Skin epidermis (tissue), 12 donors: ENCODE results near the gene COG2.
"Not testable (repeated sequence)": the region's sequence is repeated elsewhere in the genome, so short reads cannot be mapped to it uniquely, and the experiment has no call there.

Source experiments
- H3K27ac ChIP-seq, 21 experiments: fragments of 200-600 bp; sonication (generic) in 11 of 21; one replicate each; pipeline ENCODE4 v1.5.0; 2020; ENCODE audit warnings: mild to moderate bottlenecking in 3 of 21, inconsistent platforms in 2 of 21, moderate library complexity in 2 of 21
- H3K4me3 ChIP-seq, 7 experiments: fragments of 200-600 bp; sonication (generic) in 2 of 7; one replicate each; pipeline ENCODE4 v1.5.0; 2020; ENCODE audit warnings: inconsistent platforms in 2 of 7, mild to moderate bottlenecking in 2 of 7, moderate library complexity in 1 of 7

Gene COG2

DNA sequence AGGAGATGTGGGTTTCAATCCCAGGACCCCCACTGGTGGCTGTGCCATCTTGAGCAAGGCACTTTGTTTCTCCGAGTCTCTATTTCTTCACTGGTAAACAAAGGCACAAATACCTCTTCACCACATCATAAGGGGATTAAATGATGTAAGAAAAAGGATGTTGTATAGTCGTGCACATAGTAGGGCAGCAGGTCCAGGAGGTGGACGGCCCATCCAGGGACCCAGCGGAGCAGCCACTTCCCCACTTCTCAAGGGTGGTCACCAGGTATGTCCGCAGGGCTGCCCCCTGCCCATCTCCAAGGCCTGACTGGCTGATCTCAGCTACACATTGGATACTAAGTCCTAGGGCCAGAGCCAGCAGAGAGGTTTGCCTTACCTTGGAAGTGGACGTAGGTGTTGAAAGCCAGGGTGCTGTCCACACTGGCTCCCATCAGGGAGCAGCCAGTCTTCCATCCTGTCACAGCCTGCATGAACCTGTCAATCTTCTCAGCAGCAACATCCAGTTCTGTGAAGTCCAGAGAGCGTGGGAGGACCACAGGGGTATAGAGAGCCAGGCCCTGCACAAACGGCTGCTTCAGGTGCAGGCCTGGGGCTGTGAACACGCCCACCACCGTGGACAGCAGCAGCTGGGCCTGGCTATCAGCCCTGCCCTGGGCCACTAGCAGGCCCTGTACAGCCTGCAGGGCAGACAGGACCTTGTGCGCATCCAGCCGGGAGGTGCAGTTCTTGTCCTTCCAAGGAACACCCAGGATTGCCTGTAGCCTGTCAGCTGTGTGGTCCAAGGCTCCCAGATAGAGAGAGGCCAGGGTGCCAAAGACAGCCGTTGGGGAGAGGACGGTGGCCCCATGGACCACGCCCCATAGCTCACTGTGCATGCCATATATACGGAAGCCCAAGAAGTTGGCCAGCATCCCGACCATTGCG lies 67.6 kb downstream of the COG2 start:
- no peak overlapping the region for H3K4me3 ChIP-seq
- H3K27ac ChIP-seq = no peak overlapping the region

GRCh38 chr1:230710543-230710904 lies 68.2 kb downstream of the COG2 start:
- H3K27ac ChIP-seq = no peak overlapping the region

GRCh38 chr1:230711245-230711644 lies 69.0 kb downstream of the COG2 start:
- H3K4me3 ChIP-seq = no peak overlapping the region
- H3K27ac ChIP-seq = no peak overlapping the region

More at GRCh38 chr1:230710543-230710904, 68.2 kb downstream of the COG2 start:
- no peak overlapping the region for H3K4me3 ChIP-seq

GRCh38 chr1:230712470-230712942 lies 70.2 kb downstream of the COG2 start:
- H3K27ac ChIP-seq = no peak overlapping the region
- H3K4me3 ChIP-seq = no peak overlapping the region

- Histone ChIP-seq H3K27ac (no peak overlapping the region), H3K4me3 (no peak overlapping the region)
Observed at GRCh38 chr1:230713138-230713537, 70.9 kb downstream of the COG2 start.

DNA sequence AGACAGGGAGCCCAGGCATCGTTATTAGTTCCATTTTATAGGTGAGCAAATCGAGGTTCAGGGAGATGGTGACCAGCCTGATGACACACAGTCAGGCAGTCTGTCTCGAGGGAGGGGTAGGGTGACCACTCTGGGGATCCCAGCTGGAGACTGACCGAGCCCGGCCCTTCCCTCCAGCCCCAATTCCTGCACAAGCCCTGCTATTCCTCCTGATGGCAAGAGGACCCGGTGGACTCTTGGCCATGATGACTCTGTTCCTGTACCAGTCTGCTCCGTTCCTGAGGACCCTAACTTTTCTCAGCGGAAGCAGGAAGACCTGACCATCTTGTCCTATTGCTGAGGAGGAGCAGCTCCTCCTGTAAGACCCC lies 71.2 kb downstream of the COG2 start:
- H3K27ac ChIP-seq = no peak overlapping the region
- H3K4me3 ChIP-seq = no peak overlapping the region

GRCh38 chr1:230713915-230714764 lies 71.9 kb downstream of the COG2 start, which contains the start of gene AGT:
Gene AGT, minus strand, starts transcription at chr1:230714122. Its CDS starts 3,299 bp downstream, at chr1:230710823.
- no peak within 1 kb of the TSS for H3K27ac ChIP-seq
- no peak within 1 kb of the TSS for H3K4me3 ChIP-seq

DNA sequence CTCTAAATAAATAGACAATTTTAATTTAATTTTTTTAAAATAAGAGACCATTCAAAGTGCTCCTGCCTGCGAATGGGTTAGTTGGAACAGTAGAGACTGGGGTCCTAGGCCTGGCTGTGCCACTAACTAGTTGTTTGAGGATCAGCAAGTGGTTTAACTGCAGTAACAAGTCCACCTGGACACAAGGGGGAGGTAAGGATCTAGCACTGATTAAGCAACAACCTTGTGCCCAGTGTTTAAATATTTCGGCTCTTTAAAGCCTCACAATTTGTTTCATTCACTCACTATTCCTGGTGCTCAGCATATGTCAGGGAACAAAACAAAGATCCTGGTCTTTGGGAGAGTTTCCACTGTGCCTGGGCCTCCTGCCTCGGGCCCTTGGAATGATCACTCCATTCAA lies 73.2 kb downstream of the COG2 start:
- H3K4me3 ChIP-seq = no peak overlapping the region
- H3K27ac ChIP-seq = no peak overlapping the region

GRCh38 chr1:230716453-230716852 lies 74.2 kb downstream of the COG2 start:
- H3K4me3 ChIP-seq, H3K27ac ChIP-seq: not testable (repeated sequence)

- Histone ChIP-seq H3K27ac (no peak overlapping the region), H3K4me3 (no peak overlapping the region)
Observed at GRCh38 chr1:230717251-230717650, 75.0 kb downstream of the COG2 start.

DNA sequence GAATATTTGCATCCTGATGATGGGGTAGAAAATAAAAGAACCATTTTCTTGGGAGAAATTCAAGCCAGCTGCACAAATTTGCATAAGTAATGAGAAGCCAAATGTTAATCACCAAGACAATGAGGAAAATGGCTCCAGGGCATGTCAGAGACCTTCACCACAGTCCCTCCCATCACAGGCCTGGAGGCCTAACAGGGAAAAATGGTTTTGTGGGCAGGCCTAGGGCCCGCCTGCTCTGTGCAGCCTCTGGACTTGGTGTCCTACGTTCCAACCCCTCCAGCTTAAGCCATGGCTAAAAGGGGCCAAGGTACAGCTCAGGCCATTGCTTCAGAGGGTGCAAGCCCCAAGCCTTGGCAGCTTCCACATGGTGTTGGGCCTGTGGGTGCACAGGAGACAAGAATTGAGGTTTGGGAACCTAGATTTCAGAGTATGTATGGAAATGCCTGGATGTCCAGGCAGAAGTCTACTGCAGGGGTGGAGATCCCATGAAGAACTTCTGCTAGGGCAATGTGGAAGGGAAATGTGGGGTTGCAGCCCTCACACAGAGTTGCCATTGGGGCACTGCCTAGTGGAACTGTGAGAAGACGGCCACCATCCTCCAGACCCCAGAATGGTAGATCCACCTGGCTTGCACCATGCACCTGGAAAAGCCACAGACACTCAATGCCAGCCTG lies 79.7 kb downstream of the COG2 start:
- not testable (repeated sequence) for H3K27ac ChIP-seq, H3K4me3 ChIP-seq

GRCh38 chr1:230725256-230726012 lies 83.2 kb downstream of the COG2 start:
- Histone ChIP-seq H3K27ac (no peak overlapping the region), H3K4me3 (no peak overlapping the region)

GRCh38 chr1:230728710-230729392 lies 86.6 kb downstream of the COG2 start:
- Histone ChIP-seq H3K27ac (no peak overlapping the region), H3K4me3 (no peak overlapping the region)

DNA sequence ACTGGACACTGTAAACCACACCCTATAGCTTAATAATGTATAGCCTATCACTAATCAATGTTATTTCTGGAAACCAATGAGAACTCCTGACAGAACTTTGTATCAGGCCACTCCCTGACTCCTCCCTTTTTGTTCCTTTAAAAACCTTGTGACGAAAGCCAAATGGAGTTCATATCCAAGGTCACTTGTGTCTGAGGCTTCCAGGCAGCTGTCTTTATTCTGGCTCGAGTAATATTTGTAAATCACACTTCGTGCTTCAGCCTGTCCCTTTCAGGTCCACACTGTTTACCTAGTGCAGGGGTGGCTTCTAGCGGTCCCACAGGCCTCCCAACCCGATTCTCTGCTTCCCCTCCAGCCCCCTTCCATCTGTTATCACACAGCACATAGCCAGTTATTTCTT lies 88.7 kb downstream of the COG2 start:
- Histone ChIP-seq H3K27ac (no peak overlapping the region), H3K4me3 (no peak overlapping the region)

- Histone ChIP-seq H3K27ac (no peak overlapping the region), H3K4me3 (no peak overlapping the region)
Observed at GRCh38 chr1:230735447-230735846, 93.2 kb downstream of the COG2 start.

DNA sequence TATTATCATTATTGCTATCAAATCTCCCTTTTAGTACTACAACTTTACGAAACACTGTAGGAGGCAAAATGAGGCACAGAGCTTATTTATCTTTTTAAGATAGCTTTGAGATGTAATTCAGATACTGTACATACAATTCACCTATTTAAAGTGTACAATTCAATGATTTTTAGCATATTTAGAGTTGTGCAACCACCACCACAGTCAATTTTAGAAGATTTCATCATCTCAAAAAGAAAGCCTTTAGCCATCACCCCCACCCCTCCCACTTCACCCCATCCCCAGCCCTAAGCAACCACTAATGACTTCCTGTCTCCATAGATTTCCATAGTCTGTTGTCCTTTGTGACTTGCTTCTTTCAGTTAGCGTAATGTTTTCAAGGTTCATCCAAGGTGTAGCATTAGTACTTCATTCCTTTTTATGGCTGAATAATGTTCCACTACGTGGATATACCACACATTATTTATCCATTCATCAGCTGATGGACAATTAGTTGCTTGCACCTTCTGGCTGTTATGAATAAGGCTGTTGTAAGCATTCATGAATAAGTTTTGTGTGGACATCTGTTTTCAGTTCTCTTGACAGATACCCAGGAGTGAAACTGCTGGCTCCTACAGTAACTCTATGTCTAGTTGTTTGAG lies 95.5 kb downstream of the COG2 start:
- H3K4me3 ChIP-seq = no peak overlapping the region
- H3K27ac ChIP-seq = no peak overlapping the region

DNA sequence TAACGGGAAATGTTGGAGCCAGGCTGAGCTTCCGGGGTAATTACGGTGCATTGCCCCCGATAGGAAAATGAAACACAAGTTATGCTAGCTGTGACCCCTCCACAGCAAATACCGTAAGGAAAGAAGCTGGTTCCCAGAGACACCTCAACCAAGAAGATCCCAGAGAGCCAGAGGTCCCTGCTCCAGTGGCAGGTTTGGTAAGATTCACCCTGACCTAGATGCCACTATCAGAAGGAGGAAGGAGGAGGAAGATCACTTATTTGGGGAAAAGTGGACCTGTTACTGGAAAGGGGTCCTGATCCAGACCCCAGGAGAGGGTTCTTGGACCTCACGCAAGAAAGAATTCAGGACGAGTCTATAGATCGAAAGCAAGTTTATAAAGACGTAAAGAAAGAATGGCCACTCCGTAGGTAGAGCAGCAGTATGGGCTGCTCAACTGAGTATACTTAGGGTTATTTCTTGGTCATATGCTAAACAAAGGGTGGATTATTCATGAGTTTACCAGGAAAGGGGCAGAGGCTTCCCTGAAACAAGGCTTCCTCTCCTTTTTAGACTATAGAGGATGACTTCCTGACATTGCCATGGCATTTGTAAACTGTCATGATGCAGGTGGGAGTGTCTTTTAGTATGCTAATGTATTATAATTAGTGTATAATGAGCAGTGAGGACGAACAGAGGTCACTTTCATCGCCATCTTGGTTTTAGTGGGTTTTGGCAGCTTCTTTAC lies 97.4 kb downstream of the COG2 start:
- Histone ChIP-seq H3K27ac (no peak overlapping the region), H3K4me3 (no peak overlapping the region)
